Nephron progenitor cell (in vitro differentiated cells): ENCODE measurements around the gene FBXL7.

ENCODE experiments used
- DNase-seq: peaks from one replicate; pipeline ENCODE4 v3.0.0; 2021
- H3K27ac Mint-ChIP-seq: 2 replicates; pipeline ENCODE4 v1.8.0; 2021; ENCODE audit warnings: mild to moderate bottlenecking, moderate library complexity, mixed read lengths
- H3K27me3 Mint-ChIP-seq: 2 replicates; pipeline ENCODE4 v1.8.0; 2021; ENCODE audit warnings: mild to moderate bottlenecking, low read depth, mixed read lengths; ENCODE audit not compliant: poor library complexity
- H3K36me3 Mint-ChIP-seq: 2 replicates; pipeline ENCODE4 v1.8.0; 2021; ENCODE audit warnings: low read depth, mixed read lengths
- H3K4me1 Mint-ChIP-seq: 2 replicates; pipeline ENCODE4 v1.8.0; 2021; ENCODE audit warnings: mixed read lengths
- H3K4me3 Mint-ChIP-seq: 2 replicates; pipeline ENCODE4 v1.8.0; 2021; ENCODE audit warnings: mild to moderate bottlenecking, moderate library complexity, mixed read lengths
- H3K9me3 Mint-ChIP-seq: 2 replicates; pipeline ENCODE4 v1.8.0; 2021; ENCODE audit warnings: mild to moderate bottlenecking, moderate library complexity, mixed read lengths
- CTCF ChIP-seq: fragments of 200-600 bp; sonication (generic); IDR thresholded peaks from 2 replicates; pipeline ENCODE4 v1.5.0; 2021; ENCODE audit warnings: antibody characterized with exemption

Gene FBXL7

GRCh38 chr5:15547261-15547839, 47.4 kb downstream of the FBXL7 start:
- Mint-ChIP-seq H3K36me3 (peaks cover 13% of the 10 kb centered on the region), H3K27me3 (no peaks in the 10 kb centered on the region), H3K4me1 (peaks cover 16% of the 10 kb centered on the region), H3K4me3 (no peak overlapping the region), H3K27ac (peak overlapping the region; percentile 62), H3K9me3 (no peaks in the 10 kb centered on the region)
- no peak for TF ChIP-seq CTCF
- peak; percentile 4 for DNase-seq

- no peak for DNase-seq
- H3K4me3 Mint-ChIP-seq = no peak overlapping the region
- H3K36me3 Mint-ChIP-seq = peaks cover 15% of the 10 kb centered on the region
- no peak for TF ChIP-seq CTCF
- H3K9me3 Mint-ChIP-seq = no peaks in the 10 kb centered on the region
- peaks cover 16% of the 10 kb centered on the region for H3K4me1 Mint-ChIP-seq
- H3K27ac Mint-ChIP-seq = no peak overlapping the region
- H3K27me3 Mint-ChIP-seq = no peaks in the 10 kb centered on the region
Measured at GRCh38 chr5:15549961-15550360, 50.0 kb downstream of the FBXL7 start.

- Mint-ChIP-seq H3K27me3 (no peaks in the 10 kb centered on the region), H3K4me1 (peaks cover 16% of the 10 kb centered on the region), H3K4me3 (no peak overlapping the region), H3K27ac (no peak overlapping the region), H3K9me3 (no peaks in the 10 kb centered on the region), H3K36me3 (peaks cover 15% of the 10 kb centered on the region)
- DNase-seq = no peak
- TF ChIP-seq CTCF = no peak
Measured at GRCh38 chr5:15550502-15551112, 50.6 kb downstream of the FBXL7 start.

GRCh38 chr5:15551113-15551504, 51.1 kb downstream of the FBXL7 start:
- Mint-ChIP-seq H3K27me3 (no peaks in the 10 kb centered on the region), H3K4me1 (peaks cover 16% of the 10 kb centered on the region), H3K36me3 (peaks cover 15% of the 10 kb centered on the region), H3K27ac (peak overlapping the region; percentile 46), H3K4me3 (no peak overlapping the region), H3K9me3 (no peaks in the 10 kb centered on the region)
- DNase-seq = no peak
- no peak for TF ChIP-seq CTCF

- Mint-ChIP-seq H3K27me3 (no peaks in the 10 kb centered on the region), H3K4me3 (no peak overlapping the region), H3K36me3 (peaks cover 15% of the 10 kb centered on the region), H3K27ac (no peak overlapping the region), H3K4me1 (peaks cover 7% of the 10 kb centered on the region), H3K9me3 (no peaks in the 10 kb centered on the region)
- DNase-seq = no peak
- no peak for TF ChIP-seq CTCF
Measured at GRCh38 chr5:15554542-15554941, 54.6 kb downstream of the FBXL7 start.

- peaks cover 15% of the 10 kb centered on the region for H3K36me3 Mint-ChIP-seq
- H3K27me3 Mint-ChIP-seq = no peaks in the 10 kb centered on the region
- H3K27ac Mint-ChIP-seq = peak overlapping the region; percentile 10
- TF ChIP-seq CTCF = no peak
- H3K4me3 Mint-ChIP-seq = no peak overlapping the region
- no peak for DNase-seq
- no peaks in the 10 kb centered on the region for H3K9me3 Mint-ChIP-seq
- H3K4me1 Mint-ChIP-seq = peaks cover 12% of the 10 kb centered on the region
Measured at GRCh38 chr5:15555176-15555575, 55.2 kb downstream of the FBXL7 start.
